OCI-LY7 (cell line): ENCODE results near the gene SNX14.

Source experiments
- EZH2phosphoT487 ChIP-seq: fragments of 200-600 bp; sonication (generic); IDR thresholded peaks from 2 replicates; pipeline ENCODE4 v1.6.1; 2018; ENCODE audit warnings: low read depth, borderline replicate concordance, mild to moderate bottlenecking, mixed run types, antibody characterized with exemption, low read length, moderate library complexity, mixed read lengths
- TF ChIP-seq, protein P1 (sequence below): fragments of 200-600 bp; sonication (generic); conservative IDR thresholded peaks from 2 replicates; pipeline ENCODE4 v1.5.1; 2014; ENCODE audit warnings: mild to moderate bottlenecking, antibody characterized with exemption, low read length, moderate library complexity, mixed read lengths

DNA sequence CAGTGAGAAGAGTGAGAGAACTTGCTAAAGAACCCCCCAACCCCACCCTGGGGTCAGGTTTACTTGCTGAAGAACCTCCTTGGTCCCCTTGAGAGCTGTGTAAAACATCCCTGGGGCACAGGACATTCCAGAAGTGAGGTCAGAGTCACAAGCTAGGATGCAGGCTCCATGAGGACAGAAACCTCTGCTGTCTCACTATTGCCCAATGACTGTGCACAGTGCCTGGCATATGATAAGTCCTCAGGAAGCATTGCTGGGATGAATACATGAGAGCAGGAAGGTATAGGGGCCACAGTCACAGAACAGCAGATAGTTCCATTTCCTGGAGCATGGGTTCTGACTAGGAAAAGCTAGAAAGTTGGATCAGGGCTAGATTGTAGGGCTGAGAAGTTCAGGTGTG lies 125.3 kb downstream of the SNX14 start:
- TF ChIP-seq, protein P1, sequence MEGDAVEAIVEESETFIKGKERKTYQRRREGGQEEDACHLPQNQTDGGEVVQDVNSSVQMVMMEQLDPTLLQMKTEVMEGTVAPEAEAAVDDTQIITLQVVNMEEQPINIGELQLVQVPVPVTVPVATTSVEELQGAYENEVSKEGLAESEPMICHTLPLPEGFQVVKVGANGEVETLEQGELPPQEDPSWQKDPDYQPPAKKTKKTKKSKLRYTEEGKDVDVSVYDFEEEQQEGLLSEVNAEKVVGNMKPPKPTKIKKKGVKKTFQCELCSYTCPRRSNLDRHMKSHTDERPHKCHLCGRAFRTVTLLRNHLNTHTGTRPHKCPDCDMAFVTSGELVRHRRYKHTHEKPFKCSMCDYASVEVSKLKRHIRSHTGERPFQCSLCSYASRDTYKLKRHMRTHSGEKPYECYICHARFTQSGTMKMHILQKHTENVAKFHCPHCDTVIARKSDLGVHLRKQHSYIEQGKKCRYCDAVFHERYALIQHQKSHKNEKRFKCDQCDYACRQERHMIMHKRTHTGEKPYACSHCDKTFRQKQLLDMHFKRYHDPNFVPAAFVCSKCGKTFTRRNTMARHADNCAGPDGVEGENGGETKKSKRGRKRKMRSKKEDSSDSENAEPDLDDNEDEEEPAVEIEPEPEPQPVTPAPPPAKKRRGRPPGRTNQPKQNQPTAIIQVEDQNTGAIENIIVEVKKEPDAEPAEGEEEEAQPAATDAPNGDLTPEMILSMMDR, result no peak
- no peak for TF ChIP-seq EZH2phosphoT487
